ENCODE results near the gene PEPD.

The PEPD gene

DNA sequence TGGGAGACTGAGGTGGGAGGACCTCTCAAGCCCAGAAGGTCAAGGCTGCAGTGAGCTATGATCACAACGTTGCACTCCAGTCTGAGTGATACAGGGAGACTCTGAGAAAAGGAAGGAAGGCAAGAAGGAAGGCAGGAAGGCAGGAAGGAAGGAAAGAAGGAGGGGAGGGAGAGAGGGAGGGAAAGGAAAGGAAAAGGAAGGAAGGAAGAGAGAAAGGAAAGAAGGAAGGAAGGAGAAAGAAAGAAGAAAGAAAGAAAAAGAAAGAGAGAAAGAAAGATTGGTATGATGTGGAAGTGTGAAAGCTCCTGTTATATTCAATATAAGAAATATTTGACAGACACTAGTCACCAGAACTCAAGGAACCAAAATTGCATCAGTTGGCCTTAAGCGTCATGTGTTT is 180.6 kb downstream of the PEPD start:
- H3K4me3 Mint-ChIP-seq: no peak overlapping the region
- no peaks in the 10 kb centered on the region for H3K9me3 Mint-ChIP-seq
- peaks cover 60% of the 10 kb centered on the region for H3K27me3 Mint-ChIP-seq
- H3K4me1 Mint-ChIP-seq (ENCODE audit: low read depth): no peaks in the 10 kb centered on the region
- H3K27ac Mint-ChIP-seq: no peak overlapping the region
- no peaks in the 10 kb centered on the region for H3K36me3 Mint-ChIP-seq (ENCODE audit: low read depth)

GRCh38 chr19:33339016-33339984 is 182.3 kb downstream of the PEPD start:
- Mint-ChIP-seq H3K4me3 (no peak overlapping the region), H3K9me3 (no peaks in the 10 kb centered on the region), H3K27ac (no peak overlapping the region), H3K36me3 (ENCODE audit: low read depth) (no peaks in the 10 kb centered on the region), H3K27me3 (peaks cover 45% of the 10 kb centered on the region), H3K4me1 (ENCODE audit: low read depth) (no peaks in the 10 kb centered on the region)

Data from stimulated activated naive CD8-positive, alpha-beta T cell treated with anti-CD3 and anti-CD28 coated beads, Interleukin-15, Interleukin-2, amounts not matched to agents 100 ng/mL and 50 ng/mL, for 24 hours (primary cell).